ENCODE data around the gene GLRX3. TPM values are rescaled to one million over a fixed set of nuclear protein-coding genes. Genes with fewer than 3 reads are reported as not detected.

GLRX3 gene
- total RNA-seq, 1 donor from 2014 or later: 111 TPM

- H3K27me3 Mint-ChIP-seq (ENCODE audit: unreplicated experiment): peaks cover 22% of the 10 kb centered on the region
- no peak overlapping the region for H3K4me3 Mint-ChIP-seq (ENCODE audit: unreplicated experiment)
- DNase-seq (ENCODE audit: low spot score): no peak
- no peaks in the 10 kb centered on the region for H3K9me3 Mint-ChIP-seq (ENCODE audit: unreplicated experiment)
- peaks cover 12% of the 10 kb centered on the region for H3K36me3 Mint-ChIP-seq (ENCODE audit: low read depth, unreplicated experiment)
- H3K27ac Mint-ChIP-seq (ENCODE audit: unreplicated experiment): no peak overlapping the region
- TF ChIP-seq, protein P1, sequence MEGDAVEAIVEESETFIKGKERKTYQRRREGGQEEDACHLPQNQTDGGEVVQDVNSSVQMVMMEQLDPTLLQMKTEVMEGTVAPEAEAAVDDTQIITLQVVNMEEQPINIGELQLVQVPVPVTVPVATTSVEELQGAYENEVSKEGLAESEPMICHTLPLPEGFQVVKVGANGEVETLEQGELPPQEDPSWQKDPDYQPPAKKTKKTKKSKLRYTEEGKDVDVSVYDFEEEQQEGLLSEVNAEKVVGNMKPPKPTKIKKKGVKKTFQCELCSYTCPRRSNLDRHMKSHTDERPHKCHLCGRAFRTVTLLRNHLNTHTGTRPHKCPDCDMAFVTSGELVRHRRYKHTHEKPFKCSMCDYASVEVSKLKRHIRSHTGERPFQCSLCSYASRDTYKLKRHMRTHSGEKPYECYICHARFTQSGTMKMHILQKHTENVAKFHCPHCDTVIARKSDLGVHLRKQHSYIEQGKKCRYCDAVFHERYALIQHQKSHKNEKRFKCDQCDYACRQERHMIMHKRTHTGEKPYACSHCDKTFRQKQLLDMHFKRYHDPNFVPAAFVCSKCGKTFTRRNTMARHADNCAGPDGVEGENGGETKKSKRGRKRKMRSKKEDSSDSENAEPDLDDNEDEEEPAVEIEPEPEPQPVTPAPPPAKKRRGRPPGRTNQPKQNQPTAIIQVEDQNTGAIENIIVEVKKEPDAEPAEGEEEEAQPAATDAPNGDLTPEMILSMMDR (IDR thresholded peaks at IDR 0.05; ENCODE audit: unreplicated experiment): no peak
- H3K4me1 Mint-ChIP-seq (ENCODE audit: unreplicated experiment): no peaks in the 10 kb centered on the region
Measured at GRCh38 chr10:130190737-130191115, 54.5 kb downstream of the GLRX3 start.

DNA sequence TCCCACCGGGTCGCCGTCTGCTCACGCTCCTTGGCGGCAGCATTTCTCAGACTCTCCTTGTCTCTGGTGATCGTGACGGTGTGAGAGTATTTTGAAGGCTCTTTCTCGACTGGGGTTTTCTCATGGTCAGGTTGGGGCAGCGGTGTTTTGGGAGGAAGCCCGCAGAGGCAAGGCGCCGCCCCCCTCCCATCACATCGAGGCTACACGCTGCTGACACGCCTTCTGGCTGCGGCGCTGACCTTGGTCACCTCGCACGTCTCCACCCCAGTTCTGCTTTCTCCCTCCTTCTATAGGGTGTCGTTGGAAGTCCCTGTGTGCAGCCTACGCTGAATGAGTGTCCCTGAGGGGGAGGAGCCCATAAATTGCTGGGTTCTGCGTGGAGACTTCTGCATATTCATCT, 55.2 kb downstream of the GLRX3 start:
- H3K4me3 Mint-ChIP-seq (ENCODE audit: unreplicated experiment): no peak overlapping the region
- H3K9me3 Mint-ChIP-seq (ENCODE audit: unreplicated experiment): no peaks in the 10 kb centered on the region
- peaks cover 21% of the 10 kb centered on the region for H3K27me3 Mint-ChIP-seq (ENCODE audit: unreplicated experiment)
- no peak for DNase-seq (ENCODE audit: low spot score)
- H3K36me3 Mint-ChIP-seq (ENCODE audit: low read depth, unreplicated experiment): peaks cover 9% of the 10 kb centered on the region
- H3K4me1 Mint-ChIP-seq (ENCODE audit: unreplicated experiment): no peaks in the 10 kb centered on the region
- peak overlapping the region; percentile 67 for H3K27ac Mint-ChIP-seq (ENCODE audit: unreplicated experiment)
- TF ChIP-seq, protein P1 (IDR thresholded peaks at IDR 0.05; ENCODE audit: unreplicated experiment): no peak

- peaks cover 14% of the 10 kb centered on the region for H3K36me3 Mint-ChIP-seq (ENCODE audit: low read depth, unreplicated experiment)
- no peaks in the 10 kb centered on the region for H3K9me3 Mint-ChIP-seq (ENCODE audit: unreplicated experiment)
- no peak for DNase-seq (ENCODE audit: low spot score)
- no peak overlapping the region for H3K27ac Mint-ChIP-seq (ENCODE audit: unreplicated experiment)
- peaks cover 22% of the 10 kb centered on the region for H3K27me3 Mint-ChIP-seq (ENCODE audit: unreplicated experiment)
- no peaks in the 10 kb centered on the region for H3K4me1 Mint-ChIP-seq (ENCODE audit: unreplicated experiment)
- no peak overlapping the region for H3K4me3 Mint-ChIP-seq (ENCODE audit: unreplicated experiment)
- TF ChIP-seq, protein P1 (IDR thresholded peaks at IDR 0.05; ENCODE audit: unreplicated experiment): no peak
Measured at GRCh38 chr10:130192276-130192848, 56.2 kb downstream of the GLRX3 start.

DNA sequence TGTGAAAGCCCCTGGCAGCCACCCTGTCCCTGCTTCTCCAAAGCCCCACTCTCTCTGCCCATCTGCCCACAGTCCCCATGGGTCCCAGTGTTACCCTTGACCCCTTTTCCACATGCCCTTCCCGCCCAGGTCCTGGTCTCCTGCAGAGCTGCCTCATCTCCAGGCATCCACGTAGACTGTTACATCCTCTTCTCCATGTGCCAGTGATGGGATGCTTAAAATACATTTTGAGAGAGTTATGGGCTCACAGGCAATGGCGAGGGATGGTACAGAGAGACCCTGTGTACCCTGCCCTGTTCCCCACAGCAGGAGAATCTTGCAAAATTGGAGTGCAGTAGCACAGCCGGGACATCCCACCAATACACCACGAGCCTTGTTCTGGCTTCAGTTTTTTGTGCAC, 56.8 kb downstream of the GLRX3 start:
- peaks cover 14% of the 10 kb centered on the region for H3K36me3 Mint-ChIP-seq (ENCODE audit: low read depth, unreplicated experiment)
- H3K27ac Mint-ChIP-seq (ENCODE audit: unreplicated experiment): no peak overlapping the region
- no peaks in the 10 kb centered on the region for H3K9me3 Mint-ChIP-seq (ENCODE audit: unreplicated experiment)
- TF ChIP-seq, protein P1 (IDR thresholded peaks at IDR 0.05; ENCODE audit: unreplicated experiment): no peak
- no peak for DNase-seq (ENCODE audit: low spot score)
- no peak overlapping the region for H3K4me3 Mint-ChIP-seq (ENCODE audit: unreplicated experiment)
- H3K27me3 Mint-ChIP-seq (ENCODE audit: unreplicated experiment): peaks cover 18% of the 10 kb centered on the region
- no peaks in the 10 kb centered on the region for H3K4me1 Mint-ChIP-seq (ENCODE audit: unreplicated experiment)

DNA sequence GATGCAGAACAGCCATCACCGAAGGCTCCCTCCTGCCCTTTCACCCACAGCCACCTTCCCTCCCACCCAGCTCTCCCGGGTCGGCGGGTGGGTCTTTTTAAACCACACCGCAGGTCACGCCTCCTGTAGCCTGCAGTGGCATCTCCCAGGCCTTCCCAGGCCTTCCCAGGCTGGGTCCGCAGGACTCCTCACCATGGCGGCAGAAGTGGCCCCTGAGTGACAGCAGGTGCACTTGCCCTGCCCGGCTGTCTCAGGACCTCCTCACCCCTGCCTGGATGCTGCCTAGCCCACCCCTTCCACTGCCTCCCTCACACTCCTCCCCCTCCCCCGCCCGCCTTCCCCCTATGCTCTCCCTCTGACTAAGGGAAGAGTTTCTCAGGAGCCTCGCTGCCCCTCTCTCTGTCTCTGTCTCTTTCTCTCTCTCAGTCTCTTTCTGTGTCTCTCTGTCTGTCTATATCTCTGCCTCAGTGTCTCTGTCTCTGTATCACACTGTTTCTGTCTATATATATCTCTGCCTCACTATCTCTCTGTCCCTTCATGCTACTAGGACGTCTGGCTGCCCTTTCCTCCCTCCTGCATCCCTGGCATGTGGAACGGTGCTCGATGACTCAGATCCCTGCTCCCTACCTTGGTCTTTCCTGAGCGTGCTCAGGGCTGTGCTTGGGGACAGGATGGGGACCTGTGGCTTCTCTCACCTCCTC, 57.5 kb downstream of the GLRX3 start:
- Mint-ChIP-seq H3K4me1 (ENCODE audit: unreplicated experiment) (no peaks in the 10 kb centered on the region), H3K4me3 (ENCODE audit: unreplicated experiment) (no peak overlapping the region), H3K27ac (ENCODE audit: unreplicated experiment) (no peak overlapping the region), H3K9me3 (ENCODE audit: unreplicated experiment) (no peaks in the 10 kb centered on the region), H3K36me3 (ENCODE audit: low read depth, unreplicated experiment) (peaks cover 8% of the 10 kb centered on the region), H3K27me3 (ENCODE audit: unreplicated experiment) (peaks cover 18% of the 10 kb centered on the region)
- TF ChIP-seq, protein P1 (IDR thresholded peaks at IDR 0.05; ENCODE audit: unreplicated experiment): no peak
- no peak for DNase-seq (ENCODE audit: low spot score)
